Neuronal stem cell (in vitro differentiated cells): Measurements from ENCODE around the gene ACOT12.

Experiments used
- DNase-seq: peaks from one replicate; pipeline ENCODE4 v3.0.0-alpha.2; 2013; ENCODE audit warnings: low spot score
- H2AFZ ChIP-seq: one replicate; pipeline ENCODE4 v1.6.1; 2013; ENCODE audit warnings: mild to moderate bottlenecking, low read length, inconsistent platforms
- H2AK5ac ChIP-seq: 2 replicates; pipeline ENCODE4 v1.6.1; 2013; ENCODE audit warnings: low read depth, mild to moderate bottlenecking, inconsistent platforms, low read length, moderate library complexity, mixed read lengths
- H2BK120ac ChIP-seq: 2 replicates; pipeline ENCODE4 v1.6.1; 2013; ENCODE audit warnings: low read depth, mild to moderate bottlenecking, inconsistent platforms, low read length, moderate library complexity, mixed read lengths
- H2BK12ac ChIP-seq: one replicate; pipeline ENCODE4 v1.6.1; 2013; ENCODE audit warnings: low read length, inconsistent platforms
- H2BK15ac ChIP-seq: 2 replicates; pipeline ENCODE4 v1.6.1; 2013; ENCODE audit warnings: mild to moderate bottlenecking, low read length, inconsistent platforms, mixed read lengths
- H2BK5ac ChIP-seq: one replicate; pipeline ENCODE4 v1.6.1; 2013; ENCODE audit warnings: inconsistent platforms, mild to moderate bottlenecking, low read length, moderate library complexity
- H3K14ac ChIP-seq: one replicate; pipeline ENCODE4 v1.6.1; 2013; ENCODE audit warnings: low read length, inconsistent platforms
- H3K18ac ChIP-seq: 2 replicates; pipeline ENCODE4 v1.6.1; 2013; ENCODE audit warnings: low read length, inconsistent platforms
- H3K23ac ChIP-seq: 2 replicates; pipeline ENCODE4 v1.6.1; 2013; ENCODE audit warnings: low read depth, mild to moderate bottlenecking, mixed read lengths, low read length, inconsistent platforms; ENCODE audit not compliant: poor library complexity
- H3K27ac ChIP-seq: replicated peaks from 3 replicates; pipeline ENCODE4 v1.5.1; 2013; ENCODE audit warnings: low read length, inconsistent platforms
- H3K27me3 ChIP-seq, 3 experiments: 2 replicates each; pipeline ENCODE4 v1.6.1; 2013; ENCODE audit warnings: low read length in 3 of 3, mild to moderate bottlenecking in 2 of 3, inconsistent platforms in 1 of 3, low read depth in 1 of 3, mixed read lengths in 1 of 3, moderate library complexity in 1 of 3; ENCODE audit not compliant: control insufficient read depth in 3 of 3, insufficient read depth in 3 of 3
- H3K36me3 ChIP-seq, 2 donors: replicated peaks in 1 of 2; 2 replicates each; pipeline ENCODE4 v1.6.1; 2013; ENCODE audit warnings: low read length in 2 of 2; ENCODE audit not compliant: control insufficient read depth in 2 of 2, insufficient read depth in 2 of 2
- H3K4ac ChIP-seq: 2 replicates; pipeline ENCODE4 v1.6.1; 2013; ENCODE audit warnings: inconsistent platforms, mild to moderate bottlenecking, low read length, moderate library complexity
- H3K4me1 ChIP-seq, 2 donors: 1 replicate in 1 of 2; 2 replicates in 1 of 2; pipeline ENCODE4 v1.6.1; 2013; ENCODE audit warnings: low read length in 2 of 2, low read depth in 1 of 2; ENCODE audit not compliant: control insufficient read depth in 2 of 2, insufficient read depth in 1 of 2
- H3K4me2 ChIP-seq: one replicate; pipeline ENCODE4 v1.6.1; 2013; ENCODE audit warnings: mild to moderate bottlenecking, low read length, inconsistent platforms; ENCODE audit not compliant: insufficient read depth, poor library complexity, severe bottlenecking
- H3K4me3 ChIP-seq, 2 donors: 2 replicates each; pipeline ENCODE4 v1.5.1; 2013; ENCODE audit warnings: low read length in 2 of 2, mild to moderate bottlenecking in 2 of 2, inconsistent platforms in 1 of 2, moderate library complexity in 1 of 2
- H3K79me1 ChIP-seq: one replicate; pipeline ENCODE4 v1.6.1; 2013; ENCODE audit warnings: low read depth, mild to moderate bottlenecking, inconsistent platforms, low read length, moderate library complexity
- H3K9ac ChIP-seq: one replicate; pipeline ENCODE4 v1.6.1; 2013; ENCODE audit warnings: mild to moderate bottlenecking, low read depth, low read length, inconsistent platforms; ENCODE audit not compliant: poor library complexity
- H3K9me3 ChIP-seq, 2 donors: replicated peaks in 1 of 2; 2 replicates each; pipeline versions ENCODE3 to v1.6.1; 2013; ENCODE audit warnings: low read length in 2 of 2, mild to moderate bottlenecking in 2 of 2, inconsistent platforms in 1 of 2, low read depth in 1 of 2, mixed read lengths in 1 of 2, moderate library complexity in 1 of 2; ENCODE audit not compliant: control insufficient read depth in 2 of 2, insufficient read depth in 1 of 2
- H4K8ac ChIP-seq: one replicate; pipeline ENCODE4 v1.6.1; 2013; ENCODE audit warnings: low read depth, mild to moderate bottlenecking, inconsistent platforms, low read length, moderate library complexity
- H4K91ac ChIP-seq: one replicate; pipeline ENCODE4 v1.6.1; 2013; ENCODE audit warnings: low read length, low read depth, mild to moderate bottlenecking, inconsistent platforms; ENCODE audit not compliant: poor library complexity
- WGBS, 2 donors: extraction: QIAGEN DNeasy Blood & Tissue Kit; methylation state at CpG; one replicate each; pipeline ENCODE4 v1.1.7; 2013; ENCODE audit warnings: missing lambda C conversion rate in 2 of 2, mixed read lengths in 1 of 2; ENCODE audit not compliant: insufficient read length in 2 of 2, insufficient replicate concordance in 1 of 2; ENCODE audit errors: extremely low coverage in 2 of 2; 5-methylcytosine and 5-hydroxymethylcytosine counted together

ACOT12 gene

DNA sequence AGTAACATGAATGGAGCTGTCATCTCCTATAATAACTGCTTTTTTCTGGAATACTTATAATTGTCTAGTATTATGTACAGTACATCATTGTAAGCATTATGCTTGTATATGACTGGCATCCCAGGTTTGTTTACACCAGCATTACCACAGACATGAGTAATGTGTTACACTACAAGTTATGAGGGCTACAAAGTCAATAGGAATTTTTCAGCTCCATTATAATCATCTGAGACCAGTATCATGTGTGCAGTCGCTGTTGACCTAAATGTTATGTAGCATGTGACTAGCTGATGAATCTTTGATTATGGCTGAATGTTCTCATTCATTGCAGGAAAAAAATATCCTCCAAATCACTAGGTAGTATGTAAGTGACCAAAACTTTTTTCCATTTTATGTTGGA, 90.4 kb downstream of the ACOT12 start:
- Histone ChIP-seq H3K36me3 (peaks cover 0 to 29% of the 10 kb centered on the region in 2 donors), H3K4me3 (no peak overlapping the region), H3K27me3 (no peaks in the 10 kb centered on the region), H4K8ac (no peak overlapping the region), H3K4me2 (no peak overlapping the region), H3K9ac (no peak overlapping the region), H3K79me1 (peaks cover 5% of the 10 kb centered on the region), H2AFZ (no peak overlapping the region), H2BK12ac (no peak overlapping the region), H2AK5ac (no peak overlapping the region), H3K27ac (no peak overlapping the region), H3K23ac (no peak overlapping the region), H3K14ac (no peak overlapping the region), H2BK120ac (no peak overlapping the region), H3K9me3 (no peaks in the 10 kb centered on the region), H2BK15ac (no peak overlapping the region), H3K4me1 (peaks cover 4% of the 10 kb centered on the region in 2 donors), H2BK5ac (no peak overlapping the region), H4K91ac (no peak overlapping the region), H3K18ac (no peak overlapping the region), H3K4ac (no peak overlapping the region)
- no CpG with 5 or more reads among the region's 1 CpG for WGBS, 2 donors
- no peak for DNase-seq

DNA sequence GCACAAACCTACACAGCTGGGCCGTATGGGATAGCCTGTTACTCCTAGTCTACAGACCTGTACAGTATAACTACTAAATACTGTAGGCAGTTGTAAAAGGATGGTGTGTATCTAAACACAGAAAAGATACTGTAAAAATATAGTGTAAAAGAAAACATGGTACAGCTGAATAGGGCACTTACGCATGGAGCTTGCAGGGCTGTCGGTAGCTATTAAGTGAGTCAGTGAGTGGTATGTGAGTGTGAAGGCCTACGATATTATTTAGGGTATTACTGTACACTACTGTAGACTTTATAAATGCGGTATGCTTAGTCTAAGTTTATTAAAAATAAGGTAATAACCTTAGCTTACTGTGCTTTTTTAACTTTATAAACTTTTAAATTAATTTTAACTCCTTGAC, 91.3 kb downstream of the ACOT12 start:
- H2BK5ac ChIP-seq = no peak overlapping the region
- H3K27ac ChIP-seq = no peak overlapping the region
- no peaks in the 10 kb centered on the region for H3K27me3 ChIP-seq
- no peak overlapping the region for H2BK12ac ChIP-seq
- peaks cover 5% of the 10 kb centered on the region for H3K79me1 ChIP-seq
- no peak overlapping the region for H3K23ac ChIP-seq
- no peak overlapping the region for H3K14ac ChIP-seq
- no CpG with 5 or more reads among the region's 5 CpGs for WGBS, 2 donors
- no peak overlapping the region for H2AFZ ChIP-seq
- H3K36me3 ChIP-seq = peaks cover 0 to 30% of the 10 kb centered on the region in 2 donors
- no peak overlapping the region for H2BK120ac ChIP-seq
- no peak overlapping the region for H4K91ac ChIP-seq
- H3K4me1 ChIP-seq = peaks cover 4% of the 10 kb centered on the region in 2 donors
- H2AK5ac ChIP-seq = no peak overlapping the region
- no peak for DNase-seq
- no peaks in the 10 kb centered on the region for H3K9me3 ChIP-seq
- H3K4me3 ChIP-seq = peak overlapping the region in 1 of 2 donors; percentile 64
- H3K4me2 ChIP-seq = peak overlapping the region; percentile 66
- no peak overlapping the region for H4K8ac ChIP-seq
- H3K9ac ChIP-seq = no peak overlapping the region
- H2BK15ac ChIP-seq = no peak overlapping the region
- no peak overlapping the region for H3K18ac ChIP-seq
- no peak overlapping the region for H3K4ac ChIP-seq

DNA sequence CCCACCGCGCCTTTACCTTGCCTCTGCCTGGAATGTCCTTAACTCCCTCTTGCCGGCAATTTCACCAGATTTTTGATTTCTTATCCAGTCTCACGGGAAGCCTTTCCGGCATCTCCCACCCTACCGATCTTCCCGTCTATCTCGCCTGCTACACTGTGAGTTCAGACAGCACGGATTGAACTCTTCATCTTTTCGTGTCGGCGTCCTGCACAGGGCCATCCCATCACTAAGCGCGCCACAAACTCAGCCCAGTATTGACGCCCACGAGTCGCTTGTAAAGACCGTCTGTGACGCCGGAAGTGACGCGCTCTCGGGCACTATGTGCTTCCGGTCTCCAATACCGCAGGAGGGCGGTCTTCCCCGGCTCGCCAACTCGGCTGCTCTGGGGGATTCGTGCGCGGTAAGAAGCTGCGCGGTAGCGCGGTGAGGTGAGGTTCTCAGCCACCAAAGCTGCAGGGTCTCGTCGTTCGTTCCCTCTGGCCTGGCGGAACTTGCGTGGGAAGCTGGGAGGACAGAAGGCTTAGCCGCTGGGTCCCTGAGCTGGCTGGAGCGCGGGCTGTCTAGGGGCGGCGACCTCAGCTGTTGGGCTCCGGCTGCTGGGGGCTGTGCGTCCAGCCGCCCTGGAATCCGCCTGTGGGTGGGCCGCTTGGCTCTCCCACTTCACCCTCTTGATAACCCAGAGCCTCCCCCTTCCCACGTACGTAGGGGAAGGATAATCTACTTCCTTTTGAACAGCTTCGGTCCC, 92.5 kb downstream of the ACOT12 start, which contains the start of gene ZCCHC9:
ZCCHC9 (plus strand) TSS at position 317 of the 745 bp plus-strand sequence. CDS start 3,171 bp downstream, outside the sequence.
- H3K27ac ChIP-seq = peak within 1 kb of the TSS; percentile 89
- peaks cover 5% of the 10 kb centered on the region for H3K79me1 ChIP-seq
- H3K14ac ChIP-seq = no peak within 1 kb of the TSS
- H3K18ac ChIP-seq = peak within 1 kb of the TSS; percentile 94
- H4K91ac ChIP-seq = no peak within 1 kb of the TSS
- peak within 1 kb of the TSS; percentile 73 for H4K8ac ChIP-seq
- no peaks in the 10 kb centered on the region for H3K27me3 ChIP-seq
- peak within 1 kb of the TSS; percentile 66 for H3K4me2 ChIP-seq
- no peak within 1 kb of the TSS for H3K4ac ChIP-seq
- H3K9me3 ChIP-seq = no peaks in the 10 kb centered on the region
- no CpG with 5 or more reads among the region's 54 CpGs for WGBS, 2 donors
- peak within 1 kb of the TSS; percentile 8 for H2AK5ac ChIP-seq
- peak within 1 kb of the TSS; percentile 78 for H2BK120ac ChIP-seq
- DNase-seq = peak; percentile 92
- peaks cover 0 to 30% of the 10 kb centered on the region in 2 donors for H3K36me3 ChIP-seq
- H3K23ac ChIP-seq = peak within 1 kb of the TSS; percentile 74
- H3K4me3 ChIP-seq = peak within 1 kb of the TSS; percentile 64 to 96
- H3K9ac ChIP-seq = peak within 1 kb of the TSS; percentile 100
- H2BK5ac ChIP-seq = no peak within 1 kb of the TSS
- H2BK15ac ChIP-seq = no peak within 1 kb of the TSS
- H3K4me1 ChIP-seq = peaks cover 4% of the 10 kb centered on the region in 2 donors
- peak within 1 kb of the TSS; percentile 91 for H2AFZ ChIP-seq
- H2BK12ac ChIP-seq = no peak within 1 kb of the TSS

DNA sequence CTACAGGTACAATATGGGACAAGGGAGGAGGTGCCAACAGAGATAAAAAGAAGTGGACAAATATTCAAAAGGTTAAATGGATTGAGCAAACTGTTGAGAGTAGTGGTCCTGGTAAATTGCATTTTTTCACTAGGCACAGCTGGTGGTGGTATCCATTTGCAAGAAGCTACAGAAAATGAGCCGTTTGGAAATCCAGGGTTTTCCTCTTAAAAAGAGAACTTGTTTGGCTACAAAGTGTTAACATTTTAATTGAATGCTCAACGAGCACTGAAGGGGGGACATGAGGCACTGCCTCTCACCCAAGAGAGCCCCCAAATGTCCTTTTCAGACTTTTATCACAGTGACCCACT, 93.0 kb downstream of the ACOT12 start:
- no peak overlapping the region for H2BK5ac ChIP-seq
- no peak overlapping the region for H2AK5ac ChIP-seq
- no peak overlapping the region for H4K8ac ChIP-seq
- H2BK120ac ChIP-seq = no peak overlapping the region
- peaks cover 5% of the 10 kb centered on the region for H3K79me1 ChIP-seq
- H2BK12ac ChIP-seq = no peak overlapping the region
- H3K9me3 ChIP-seq = no peaks in the 10 kb centered on the region
- H3K4ac ChIP-seq = no peak overlapping the region
- H3K4me2 ChIP-seq = peak overlapping the region; percentile 63
- no CpG with 5 or more reads among the region's 2 CpGs for WGBS, 2 donors
- peak overlapping the region; percentile 84 for H3K18ac ChIP-seq
- no peak overlapping the region for H2BK15ac ChIP-seq
- H4K91ac ChIP-seq = no peak overlapping the region
- no peak overlapping the region for H3K27ac ChIP-seq
- H3K9ac ChIP-seq = peak overlapping the region; percentile 66
- peak overlapping the region; percentile 91 for H2AFZ ChIP-seq
- peaks cover 4% of the 10 kb centered on the region in 2 donors for H3K4me1 ChIP-seq
- no peaks in the 10 kb centered on the region for H3K27me3 ChIP-seq
- H3K4me3 ChIP-seq = peak overlapping the region; percentile 64 to 96
- no peak overlapping the region for H3K14ac ChIP-seq
- H3K36me3 ChIP-seq = peaks cover 0 to 30% of the 10 kb centered on the region in 2 donors
- DNase-seq = no peak
- no peak overlapping the region for H3K23ac ChIP-seq
